CD4-positive, alpha-beta T cell treated with Interleukin-17A for 4 hours (primary cell): ENCODE data around the gene PPME1.

Source experiments
- DNase-seq: peaks from one replicate; pipeline ENCODE4 v3.0.0-alpha.2; 2020; ENCODE audit warnings: mixed read lengths

The PPME1 gene

GRCh38 chr11:74233683-74234082, 62.6 kb downstream of the PPME1 start:
- no peak for DNase-seq

- no peak for DNase-seq
These were observed 64.0 kb downstream of the PPME1 start for GRCh38 chr11:74235121-74235520.

- no peak for DNase-seq
These were observed 66.5 kb downstream of the PPME1 start for GRCh38 chr11:74237541-74237940.

- DNase-seq, result no peak
These were observed 67.2 kb downstream of the PPME1 start for GRCh38 chr11:74238243-74238642.

- DNase-seq, result no peak
These were observed 77.4 kb downstream of the PPME1 start for GRCh38 chr11:74248469-74248868.

- DNase-seq, result no peak
These were observed 78.4 kb downstream of the PPME1 start for GRCh38 chr11:74249496-74249895.

- no peak for DNase-seq
These were observed 82.3 kb downstream of the PPME1 start for GRCh38 chr11:74253361-74253760.

GRCh38 chr11:74255741-74256375, 84.8 kb downstream of the PPME1 start:
- peak; percentile 61 for DNase-seq

- DNase-seq, result no peak
These were observed 85.5 kb downstream of the PPME1 start for GRCh38 chr11:74256378-74257133.

- DNase-seq, result no peak
These were observed 87.0 kb downstream of the PPME1 start for GRCh38 chr11:74257959-74258553.

GRCh38 chr11:74262725-74263124, 91.6 kb downstream of the PPME1 start:
- DNase-seq, result no peak

GRCh38 chr11:74265256-74265655, 94.2 kb downstream of the PPME1 start:
- no peak for DNase-seq

- no peak for DNase-seq
These were observed 95.9 kb downstream of the PPME1 start for GRCh38 chr11:74267014-74267413.

- no peak for DNase-seq
These were observed 97.4 kb downstream of the PPME1 start for GRCh38 chr11:74268456-74268855.

- peak; percentile 20 for DNase-seq
These were observed 98.2 kb downstream of the PPME1 start for GRCh38 chr11:74269161-74269811.

- no peak for DNase-seq
These were observed 101.2 kb downstream of the PPME1 start for GRCh38 chr11:74272276-74272675.

- no peak for DNase-seq
These were observed 105.5 kb downstream of the PPME1 start for GRCh38 chr11:74276581-74276980.

GRCh38 chr11:74278103-74278502, 107.0 kb downstream of the PPME1 start:
- DNase-seq, result no peak

GRCh38 chr11:74278721-74279161, 107.7 kb downstream of the PPME1 start:
- no peak for DNase-seq

- DNase-seq, result no peak
These were observed 108.2 kb downstream of the PPME1 start for GRCh38 chr11:74279256-74279655.

GRCh38 chr11:74280494-74280893, 109.4 kb downstream of the PPME1 start:
- no peak for DNase-seq

GRCh38 chr11:74282421-74282820, 111.3 kb downstream of the PPME1 start:
- DNase-seq, result no peak

GRCh38 chr11:74282914-74283371, 111.9 kb downstream of the PPME1 start:
- no peak for DNase-seq
